Putamen (tissue), 1 donor: Measurements from ENCODE around the gene INMT.
"Not testable (repeated sequence)": the region's sequence is repeated elsewhere in the genome, so short reads cannot be mapped to it uniquely, and the experiment has no call there.

Experiments
- DNase-seq: peaks from one replicate; pipeline ENCODE4 v3.0.0-alpha.2; 2016; ENCODE audit warnings: low spot score

Gene INMT

GRCh38 chr7:30751696-30752273, at the start of gene INMT:
TSS of gene INMT (plus strand) at chr7:30752135. CDS start at chr7:30752151, 16 bp downstream.
- DNase-seq, result no peak

GRCh38 chr7:30702200-30702599, 49.7 kb upstream of the INMT start:
- no peak for DNase-seq

- DNase-seq, result no peak
These were observed 48.2 kb upstream of the INMT start for GRCh38 chr7:30703756-30704155.

DNA sequence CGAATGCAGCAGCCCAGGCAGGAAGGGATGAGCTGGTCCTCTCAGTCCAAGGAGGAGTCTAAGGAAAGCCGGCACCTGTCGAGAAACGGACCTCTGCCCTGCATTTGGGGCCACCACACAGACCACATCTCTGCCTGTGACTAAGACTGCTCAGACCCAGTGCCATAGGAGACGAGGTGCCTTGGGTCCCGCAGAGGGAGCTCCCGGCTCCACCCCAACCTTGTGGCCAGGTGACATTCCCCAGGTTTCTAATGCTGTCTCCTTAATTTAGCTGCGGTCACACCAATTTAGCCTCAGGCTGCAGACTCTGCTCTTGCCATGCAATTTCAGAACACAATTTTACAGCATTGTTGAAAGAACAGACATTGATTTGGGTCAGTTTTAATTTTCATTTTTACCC, 46.9 kb upstream of the INMT start:
- no peak for DNase-seq

DNA sequence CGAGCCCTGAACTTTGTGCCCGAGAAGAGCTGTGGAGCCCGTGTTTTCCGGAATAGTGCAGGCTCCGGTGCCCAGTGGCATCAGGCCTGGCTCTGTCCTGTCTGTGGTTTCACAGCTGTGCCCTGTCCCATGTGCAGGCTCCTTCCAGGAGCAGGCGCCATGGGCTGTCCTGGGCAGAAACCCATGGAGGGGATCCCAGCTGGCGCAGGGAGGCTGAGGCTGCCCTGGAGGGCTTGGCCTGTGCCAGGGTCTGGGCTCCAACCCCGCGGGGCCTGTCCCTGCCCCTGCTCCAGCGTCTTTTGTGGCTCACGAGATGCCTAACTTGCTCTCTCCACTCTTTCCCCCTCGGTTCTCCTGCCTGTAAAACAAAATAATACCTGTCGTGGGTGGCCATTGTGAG, 46.3 kb upstream of the INMT start:
- DNase-seq, result no peak

- no peak for DNase-seq
These were observed 45.6 kb upstream of the INMT start for GRCh38 chr7:30706316-30706715.

DNA sequence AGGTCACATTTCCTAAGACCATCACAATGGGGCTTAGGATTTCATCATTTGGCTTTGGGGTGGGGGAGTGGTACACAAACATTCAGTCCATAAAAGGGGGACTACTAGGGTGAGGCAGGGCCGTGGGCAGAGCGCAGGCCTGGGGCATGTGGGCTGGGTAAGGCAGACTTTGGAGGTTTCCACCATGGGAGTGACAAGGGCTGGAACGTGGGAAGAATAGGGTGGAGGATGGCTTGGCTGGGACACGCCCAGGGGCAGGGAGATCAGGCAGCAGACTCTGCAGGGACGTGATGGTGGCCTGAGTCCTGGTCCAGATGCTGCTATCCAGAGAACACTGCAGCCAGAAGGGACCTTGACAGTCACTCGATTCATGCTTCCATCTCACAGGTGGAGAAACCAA, 45.0 kb upstream of the INMT start:
- no peak for DNase-seq

- DNase-seq, result no peak
These were observed 44.3 kb upstream of the INMT start for GRCh38 chr7:30707391-30708357.

DNA sequence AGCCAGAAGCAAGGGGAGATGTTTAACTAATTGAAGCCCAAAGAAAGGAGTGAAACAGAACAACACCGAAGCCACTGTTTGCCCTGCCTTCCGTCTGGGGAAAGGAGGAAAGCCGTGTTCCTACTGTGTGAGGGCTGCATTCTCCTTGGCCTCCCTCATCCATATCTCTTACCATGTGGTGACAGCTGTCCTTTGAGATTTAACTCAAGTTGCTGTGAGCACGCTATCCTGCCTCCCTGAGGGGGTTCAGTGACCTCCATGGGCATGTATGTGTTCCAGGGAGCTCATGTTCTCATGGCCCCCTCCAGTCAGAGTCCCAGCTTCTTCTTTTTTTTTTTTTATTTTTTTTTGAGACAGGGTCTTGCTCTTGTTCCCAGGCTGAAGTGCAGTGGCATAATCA, 43.5 kb upstream of the INMT start:
- no peak for DNase-seq

- DNase-seq, result no peak
These were observed 43.0 kb upstream of the INMT start for GRCh38 chr7:30708983-30709382.

- no peak for DNase-seq
These were observed 42.4 kb upstream of the INMT start for GRCh38 chr7:30709549-30709948.

- no peak for DNase-seq
These were observed 41.3 kb upstream of the INMT start for GRCh38 chr7:30710669-30711068.

GRCh38 chr7:30713392-30713791, 38.5 kb upstream of the INMT start:
- DNase-seq, result no peak

GRCh38 chr7:30714129-30714528, 37.8 kb upstream of the INMT start:
- no peak for DNase-seq

GRCh38 chr7:30717181-30717580, 34.8 kb upstream of the INMT start:
- DNase-seq, result no peak

GRCh38 chr7:30719434-30719833, 32.5 kb upstream of the INMT start:
- not testable (repeated sequence) for DNase-seq

DNA sequence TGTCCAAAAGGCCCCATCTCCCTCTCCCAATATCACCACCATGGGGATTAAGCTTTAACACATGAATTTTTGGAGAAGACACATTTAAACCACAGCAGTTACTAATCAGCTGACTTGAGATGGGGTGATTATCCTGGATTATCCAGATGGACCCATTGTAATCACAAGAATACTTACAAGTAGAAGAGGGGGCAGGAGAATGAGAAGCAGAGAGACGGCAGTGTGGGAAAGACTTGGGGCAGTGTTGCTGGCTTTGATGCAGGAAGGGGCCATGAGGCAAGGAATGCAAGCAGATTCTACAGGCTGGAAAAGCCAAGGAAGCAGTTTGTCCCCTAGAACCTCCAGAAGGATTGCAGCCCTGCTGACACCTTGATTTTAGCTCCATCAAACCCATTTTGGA, 30.7 kb upstream of the INMT start:
- DNase-seq, result no peak

DNA sequence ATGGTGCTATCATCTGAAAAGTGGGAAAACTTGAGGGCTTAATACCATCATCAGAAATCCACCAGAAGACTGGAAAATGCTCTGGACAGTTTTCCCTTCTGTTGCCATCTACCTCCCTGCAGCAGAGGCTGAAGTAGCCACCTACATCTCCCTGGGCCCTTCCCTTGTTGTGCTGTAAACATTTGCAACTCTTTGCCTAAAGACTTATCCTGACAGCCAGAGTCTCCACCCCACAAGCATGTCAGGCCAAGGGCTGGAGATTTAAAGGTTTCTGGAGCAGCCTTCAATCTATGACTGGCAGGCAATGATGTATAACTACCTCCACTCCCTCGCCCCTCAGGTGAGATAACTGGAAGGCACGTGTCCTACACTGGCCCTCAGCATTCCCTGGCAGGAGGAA, 29.7 kb upstream of the INMT start:
- no peak for DNase-seq

GRCh38 chr7:30722671-30723070, 29.3 kb upstream of the INMT start:
- DNase-seq, result no peak

DNA sequence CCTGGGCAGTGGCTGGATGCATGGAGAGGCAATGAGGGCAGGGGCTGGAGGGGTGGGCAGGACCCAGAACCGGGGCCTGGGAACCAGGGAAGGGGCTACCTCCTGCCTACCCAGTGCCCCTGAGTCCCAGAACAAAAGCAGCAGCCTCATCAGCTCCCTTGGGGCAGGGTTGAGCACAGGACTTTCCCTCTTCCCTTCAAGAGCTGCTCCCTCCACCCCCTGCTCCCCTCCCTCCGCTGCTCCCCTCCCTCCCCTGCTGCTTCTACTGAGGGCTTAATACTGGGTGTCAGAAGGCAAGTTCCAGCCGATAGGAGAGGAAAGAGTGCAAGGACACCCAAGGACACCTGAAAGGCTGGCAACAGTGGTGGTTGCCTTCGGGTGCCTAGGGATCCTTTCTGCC, 28.2 kb upstream of the INMT start:
- no peak for DNase-seq

DNA sequence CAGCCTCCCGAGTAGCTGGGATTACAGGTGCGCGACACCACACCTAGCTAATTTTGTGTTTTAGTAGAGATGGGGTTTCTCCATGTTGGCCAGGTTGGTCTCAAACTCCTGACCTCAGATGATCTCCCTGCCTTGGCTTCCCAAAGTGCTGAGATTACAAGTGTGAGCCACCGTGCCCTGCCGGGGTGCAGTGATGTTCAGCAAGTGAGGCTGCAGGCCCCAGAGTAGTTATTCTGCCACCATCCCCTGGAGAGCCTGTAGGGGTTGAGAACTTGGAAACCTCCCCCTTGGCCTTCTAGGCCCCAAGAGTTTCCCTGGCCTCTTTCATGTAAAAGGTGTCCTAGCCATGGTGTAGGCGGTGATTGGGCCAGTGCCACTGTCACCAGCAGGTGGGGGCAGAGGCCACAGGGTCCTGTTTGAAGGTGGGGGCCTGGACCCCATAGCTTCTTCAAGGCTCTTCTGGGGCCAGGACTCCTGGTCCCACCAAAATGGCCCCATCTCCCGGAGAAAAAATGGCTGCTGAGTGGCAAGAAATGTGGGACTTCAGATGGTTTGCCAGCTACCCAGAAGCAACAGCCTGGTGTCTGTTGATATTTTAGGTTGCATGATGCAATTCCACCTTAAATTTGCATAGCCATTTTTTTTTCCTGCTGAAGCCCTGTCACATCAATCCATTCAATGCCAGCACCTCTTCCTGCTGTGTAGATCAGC, 25.5 kb upstream of the INMT start:
- DNase-seq, result no peak

GRCh38 chr7:30727061-30727945, 24.6 kb upstream of the INMT start:
- DNase-seq, result no peak
